Progenitor cell of endocrine pancreas (in vitro differentiated cells): ENCODE results near the gene GRIK2. TPM values are rescaled to one million over a fixed set of nuclear protein-coding genes. Genes with fewer than 3 reads are reported as not detected.
A peak's percentile ranks its signal among the peaks of the same experiment; 100 is the strongest.

Experiments
- DNase-seq: peaks from one replicate; pipeline ENCODE4 v3.0.0; 2021; ENCODE audit warnings: low spot score; ENCODE audit not compliant: unreplicated experiment
- H3K27ac Mint-ChIP-seq: 2 replicates; pipeline ENCODE4 v1.8.0; 2021; ENCODE audit warnings: mild to moderate bottlenecking, moderate library complexity, mixed read lengths
- H3K27me3 Mint-ChIP-seq: 2 replicates; pipeline ENCODE4 v1.8.0; 2021; ENCODE audit warnings: mixed read lengths
- H3K36me3 Mint-ChIP-seq: 2 replicates; pipeline ENCODE4 v1.8.0; 2022; ENCODE audit warnings: mixed read lengths; ENCODE audit not compliant: insufficient read depth
- H3K4me1 Mint-ChIP-seq: 2 replicates; pipeline ENCODE4 v1.8.0; 2021; ENCODE audit warnings: low read depth, mixed read lengths
- H3K4me3 Mint-ChIP-seq: 2 replicates; pipeline ENCODE4 v1.8.0; 2021; ENCODE audit warnings: low read depth, mild to moderate bottlenecking, moderate library complexity, mixed read lengths
- H3K9me3 Mint-ChIP-seq: 2 replicates; pipeline ENCODE4 v1.8.0; 2021; ENCODE audit warnings: low read depth, mixed read lengths
- total RNA-seq: library from RNA; stranded (reverse); gene quantifications from 2 replicates; pipeline ENCODE4 v1.2.1, GENCODE V29; 2021
- TF ChIP-seq, protein P1 (sequence below): fragments of 200-600 bp; sonication (generic); IDR thresholded peaks from one replicate; pipeline ENCODE4 v1.5.0; 2021; ENCODE audit warnings: antibody characterized with exemption, mild to moderate bottlenecking; ENCODE audit not compliant: unreplicated experiment

Gene GRIK2
- total RNA-seq, 1 donor from 2014 or later = 6.3 TPM

GRCh38 chr6:101597693-101598092, 204.2 kb downstream of the GRIK2 start:
- Mint-ChIP-seq H3K4me1 (no peaks in the 10 kb centered on the region), H3K4me3 (no peak overlapping the region), H3K27me3 (no peaks in the 10 kb centered on the region), H3K36me3 (peaks cover 2% of the 10 kb centered on the region), H3K27ac (no peak overlapping the region), H3K9me3 (peaks cover 19% of the 10 kb centered on the region)
- DNase-seq = no peak
- TF ChIP-seq, protein P1, sequence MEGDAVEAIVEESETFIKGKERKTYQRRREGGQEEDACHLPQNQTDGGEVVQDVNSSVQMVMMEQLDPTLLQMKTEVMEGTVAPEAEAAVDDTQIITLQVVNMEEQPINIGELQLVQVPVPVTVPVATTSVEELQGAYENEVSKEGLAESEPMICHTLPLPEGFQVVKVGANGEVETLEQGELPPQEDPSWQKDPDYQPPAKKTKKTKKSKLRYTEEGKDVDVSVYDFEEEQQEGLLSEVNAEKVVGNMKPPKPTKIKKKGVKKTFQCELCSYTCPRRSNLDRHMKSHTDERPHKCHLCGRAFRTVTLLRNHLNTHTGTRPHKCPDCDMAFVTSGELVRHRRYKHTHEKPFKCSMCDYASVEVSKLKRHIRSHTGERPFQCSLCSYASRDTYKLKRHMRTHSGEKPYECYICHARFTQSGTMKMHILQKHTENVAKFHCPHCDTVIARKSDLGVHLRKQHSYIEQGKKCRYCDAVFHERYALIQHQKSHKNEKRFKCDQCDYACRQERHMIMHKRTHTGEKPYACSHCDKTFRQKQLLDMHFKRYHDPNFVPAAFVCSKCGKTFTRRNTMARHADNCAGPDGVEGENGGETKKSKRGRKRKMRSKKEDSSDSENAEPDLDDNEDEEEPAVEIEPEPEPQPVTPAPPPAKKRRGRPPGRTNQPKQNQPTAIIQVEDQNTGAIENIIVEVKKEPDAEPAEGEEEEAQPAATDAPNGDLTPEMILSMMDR = no peak

DNA sequence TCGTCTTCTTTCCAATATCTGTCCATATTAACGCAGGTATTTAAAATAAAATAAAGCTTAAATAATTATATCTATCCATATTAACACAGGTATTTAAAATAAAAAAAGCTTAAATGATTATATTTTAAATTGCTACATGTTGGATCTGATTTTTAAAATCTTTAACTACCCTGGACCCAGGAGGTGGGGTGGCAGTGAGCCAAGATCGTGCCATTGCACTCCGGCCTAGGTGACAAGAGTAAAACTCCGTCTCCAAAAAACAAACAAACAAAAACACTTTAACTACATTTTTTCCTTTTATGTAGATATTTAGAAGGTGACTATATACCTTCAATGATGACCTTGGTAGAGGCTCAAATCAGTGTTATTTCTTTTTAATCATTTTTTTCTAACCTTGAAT, 211.9 kb downstream of the GRIK2 start:
- H3K4me1 Mint-ChIP-seq = peaks cover 34% of the 10 kb centered on the region
- TF ChIP-seq, protein P1 = no peak
- no peak overlapping the region for H3K27ac Mint-ChIP-seq
- H3K4me3 Mint-ChIP-seq = no peak overlapping the region
- no peak for DNase-seq
- H3K36me3 Mint-ChIP-seq = peaks cover 2% of the 10 kb centered on the region
- H3K27me3 Mint-ChIP-seq = no peaks in the 10 kb centered on the region
- peaks cover 16% of the 10 kb centered on the region for H3K9me3 Mint-ChIP-seq

- DNase-seq = no peak
- Mint-ChIP-seq H3K27me3 (no peaks in the 10 kb centered on the region), H3K9me3 (peaks cover 11% of the 10 kb centered on the region), H3K4me3 (no peak overlapping the region), H3K36me3 (peaks cover 2% of the 10 kb centered on the region), H3K4me1 (peaks cover 34% of the 10 kb centered on the region), H3K27ac (no peak overlapping the region)
- TF ChIP-seq, protein P1 = no peak
Measured at GRCh38 chr6:101605874-101606273, 212.4 kb downstream of the GRIK2 start.

- Mint-ChIP-seq H3K4me1 (peaks cover 34% of the 10 kb centered on the region), H3K4me3 (peak overlapping the region; percentile 3), H3K36me3 (no peaks in the 10 kb centered on the region), H3K9me3 (no peaks in the 10 kb centered on the region), H3K27ac (peak overlapping the region; percentile 36), H3K27me3 (no peaks in the 10 kb centered on the region)
- DNase-seq = no peak
- TF ChIP-seq, protein P1 = no peak
Measured at GRCh38 chr6:101607111-101607690, 213.7 kb downstream of the GRIK2 start.

GRCh38 chr6:101608703-101609102, 215.2 kb downstream of the GRIK2 start:
- H3K27me3 Mint-ChIP-seq = no peaks in the 10 kb centered on the region
- no peaks in the 10 kb centered on the region for H3K9me3 Mint-ChIP-seq

More at GRCh38 chr6:101608703-101609102, 215.2 kb downstream of the GRIK2 start:
- H3K36me3 Mint-ChIP-seq = no peaks in the 10 kb centered on the region
- no peak overlapping the region for H3K4me3 Mint-ChIP-seq
- peaks cover 34% of the 10 kb centered on the region for H3K4me1 Mint-ChIP-seq
- TF ChIP-seq, protein P1 = no peak
- DNase-seq = no peak
- H3K27ac Mint-ChIP-seq = no peak overlapping the region
